AG20443 (cell line): ENCODE data around the gene ROBO1.
"Not testable (repeated sequence)": the region's sequence is repeated elsewhere in the genome, so short reads cannot be mapped to it uniquely, and the experiment has no call there.

ENCODE experiments used
- DNase-seq: peaks from one replicate; pipeline ENCODE4 v3.0.0; 2012; ENCODE audit warnings: low spot score, mixed read lengths

The ROBO1 gene

DNA sequence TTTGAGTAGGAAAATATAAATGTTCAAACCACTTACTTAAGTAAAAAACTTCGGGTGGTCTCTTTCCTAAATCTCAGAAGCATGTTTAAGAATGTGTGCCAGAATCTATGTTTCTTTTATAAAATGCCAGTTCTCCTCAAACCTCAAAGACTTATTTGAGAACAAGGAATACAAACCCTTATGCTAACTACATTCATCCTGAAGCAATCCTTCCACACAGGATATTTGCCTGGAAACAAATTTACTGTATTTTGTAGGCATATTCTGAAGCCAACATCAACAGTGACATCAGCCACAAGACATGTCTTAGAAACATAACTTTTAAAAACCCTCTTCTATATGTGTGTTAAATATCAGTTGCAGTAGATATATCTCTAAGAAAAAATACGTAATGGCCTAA, 1077.0 kb downstream of the ROBO1 start:
- DNase-seq = peak; percentile 10

DNA sequence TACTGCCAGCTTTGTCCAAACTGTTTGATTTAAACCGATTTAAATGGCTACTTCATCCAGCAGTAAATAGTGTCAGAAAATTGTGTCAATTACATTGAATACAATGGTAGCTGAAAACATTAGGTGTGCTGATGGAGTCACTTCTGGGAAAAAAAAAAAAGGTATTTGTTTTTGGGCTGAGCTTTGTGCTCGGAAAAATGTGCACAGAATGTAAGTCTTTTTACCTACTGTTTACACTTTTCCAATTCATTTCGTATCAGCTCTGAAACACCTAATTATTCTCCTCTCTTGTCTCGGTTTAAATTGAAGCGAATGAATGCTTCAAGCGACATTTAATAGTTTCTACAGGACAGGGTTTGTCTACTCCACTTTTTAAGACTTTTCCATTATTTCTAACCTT, 1078.4 kb downstream of the ROBO1 start:
- DNase-seq = no peak

DNA sequence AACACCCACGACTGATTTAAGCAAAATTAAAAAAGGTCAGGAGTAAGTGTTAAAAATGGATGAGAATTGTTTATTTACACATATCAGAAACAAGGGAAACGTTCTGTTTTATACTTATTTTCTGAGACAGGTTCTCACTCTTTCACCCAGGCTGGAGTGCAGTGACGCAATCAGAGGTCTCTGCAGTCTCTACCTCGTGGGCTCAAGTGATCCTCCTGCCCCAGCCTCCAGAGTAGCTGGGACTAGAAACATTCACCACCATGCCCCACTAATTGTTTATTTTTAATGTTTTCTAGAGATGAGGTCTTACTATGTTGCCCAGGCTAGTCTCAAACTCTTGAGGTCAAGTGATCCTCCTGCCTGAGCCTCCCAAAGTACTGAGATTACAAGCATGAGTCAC, 1080.3 kb downstream of the ROBO1 start:
- DNase-seq = no peak

DNA sequence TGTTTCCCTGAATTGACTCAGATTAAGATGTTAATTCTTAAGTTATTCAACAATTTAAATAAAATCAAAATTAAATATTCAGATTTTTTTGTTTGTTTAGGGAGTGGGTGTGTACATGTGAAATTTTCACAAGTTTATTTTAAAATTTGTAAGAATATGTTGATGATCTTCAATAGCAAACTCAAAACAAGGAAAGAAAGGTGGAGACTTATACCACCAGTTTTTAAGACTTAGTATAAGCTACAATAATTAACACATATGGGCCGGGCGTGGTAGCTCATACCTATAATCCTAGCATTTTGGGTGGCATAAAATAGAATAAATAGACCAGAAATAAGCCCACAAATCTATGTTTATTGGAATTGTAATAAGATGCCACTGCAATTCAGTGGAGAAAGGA, 1084.5 kb downstream of the ROBO1 start:
- DNase-seq = no peak

DNA sequence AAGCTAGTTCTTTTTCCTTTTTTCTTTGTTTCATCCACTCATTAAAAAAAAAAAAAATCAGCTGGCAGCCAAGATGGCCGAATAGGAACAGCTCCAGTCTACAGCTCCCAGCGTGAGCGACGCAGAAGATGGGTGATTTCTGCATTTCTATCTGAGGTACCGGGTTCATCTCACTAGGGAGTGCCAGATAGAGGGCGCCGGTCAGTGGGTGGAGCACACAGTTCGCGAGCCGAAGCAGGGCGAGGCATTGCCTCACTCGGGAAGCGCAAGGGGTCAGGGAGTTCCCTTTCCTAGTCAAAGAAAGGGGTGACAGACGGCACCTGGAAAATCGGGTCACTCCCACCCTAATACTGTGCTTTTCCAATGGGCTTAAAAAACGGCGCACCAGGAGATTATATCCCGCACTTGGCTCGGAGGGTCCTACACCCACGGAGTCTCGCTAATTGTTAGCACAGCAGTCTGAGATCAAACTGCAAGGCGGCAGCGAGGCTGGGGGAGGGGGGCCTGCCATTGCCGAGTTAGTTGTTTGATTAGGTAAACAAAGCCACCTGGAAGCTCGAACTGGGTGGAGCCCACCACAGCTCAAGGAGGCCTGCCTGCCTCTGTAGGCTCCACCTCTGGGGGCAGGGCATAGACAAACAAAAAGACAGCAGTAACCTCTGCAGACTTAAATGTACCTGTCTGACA, 1092.5 kb downstream of the ROBO1 start:
- DNase-seq = not testable (repeated sequence)

DNA sequence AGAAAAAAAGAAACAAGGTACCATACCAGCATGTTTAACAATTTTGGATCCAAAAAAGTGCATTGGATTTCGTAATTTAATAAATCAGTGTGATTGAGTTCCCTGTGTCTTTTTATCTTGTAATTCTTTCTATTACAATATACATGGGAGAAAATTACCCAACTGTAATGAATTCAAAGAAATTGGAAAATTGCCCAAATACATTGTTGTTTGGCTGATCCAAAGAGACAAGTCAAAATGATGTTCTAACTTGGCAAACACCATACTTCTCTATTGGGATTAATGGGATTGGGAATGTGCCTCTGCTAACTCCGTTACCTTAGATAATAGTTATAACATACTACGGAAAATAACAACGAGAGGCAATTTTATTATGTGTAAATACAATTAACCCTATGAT, 1097.1 kb downstream of the ROBO1 start:
- DNase-seq = no peak

DNA sequence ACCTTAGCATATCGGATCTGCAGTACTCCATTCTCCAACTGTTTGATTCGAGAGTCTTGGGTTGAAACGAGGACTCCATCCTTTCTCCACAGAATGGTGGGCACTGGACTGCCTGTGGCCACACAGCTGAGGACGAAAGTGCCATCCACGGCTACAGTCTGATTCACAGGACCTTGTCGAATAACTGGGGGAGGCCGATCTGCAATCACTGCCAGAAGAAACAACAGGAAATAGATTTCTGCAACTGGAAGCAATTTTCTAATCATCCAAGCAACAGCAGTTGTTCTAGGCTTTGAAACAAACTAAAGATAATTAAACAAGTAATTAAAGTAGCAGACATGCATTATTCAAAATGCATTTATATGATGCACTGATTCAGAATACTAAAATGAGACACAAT, 1097.7 kb downstream of the ROBO1 start:
- no peak for DNase-seq

DNA sequence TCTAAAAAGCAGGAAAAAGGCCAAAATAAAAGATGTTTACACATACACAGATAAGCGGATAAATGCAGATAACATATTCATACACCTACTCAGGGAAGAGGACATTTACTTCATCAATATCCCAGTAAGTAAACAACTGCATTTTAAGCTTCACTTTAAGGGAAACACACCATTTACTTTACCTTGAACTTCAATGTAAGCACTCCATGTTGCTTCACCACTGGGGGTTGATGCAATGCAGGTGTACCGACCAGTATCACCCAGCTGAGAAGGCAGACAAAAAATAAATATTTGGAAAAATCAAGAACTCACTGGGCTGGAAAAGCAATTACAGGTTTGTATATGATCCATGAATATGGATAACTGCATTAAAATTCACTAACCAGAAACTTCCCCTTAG, 1099.5 kb downstream of the ROBO1 start:
- no peak for DNase-seq

DNA sequence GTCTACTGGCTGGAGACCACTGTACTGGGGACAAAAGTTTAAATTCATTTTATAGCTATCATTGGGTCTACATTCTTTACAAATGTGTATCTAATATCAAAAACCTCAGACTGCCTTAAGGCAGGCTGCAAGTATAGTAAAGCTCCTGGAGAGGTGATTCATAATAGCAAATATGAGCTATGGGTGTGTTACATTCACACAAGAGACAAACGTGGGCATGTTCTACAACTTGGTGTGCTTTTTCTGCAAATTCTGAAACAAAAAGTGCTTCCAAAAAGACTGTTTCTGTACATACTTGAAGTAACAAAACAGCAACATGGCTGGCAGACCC, 1101.4 kb downstream of the ROBO1 start:
- DNase-seq = peak; percentile 32

DNA sequence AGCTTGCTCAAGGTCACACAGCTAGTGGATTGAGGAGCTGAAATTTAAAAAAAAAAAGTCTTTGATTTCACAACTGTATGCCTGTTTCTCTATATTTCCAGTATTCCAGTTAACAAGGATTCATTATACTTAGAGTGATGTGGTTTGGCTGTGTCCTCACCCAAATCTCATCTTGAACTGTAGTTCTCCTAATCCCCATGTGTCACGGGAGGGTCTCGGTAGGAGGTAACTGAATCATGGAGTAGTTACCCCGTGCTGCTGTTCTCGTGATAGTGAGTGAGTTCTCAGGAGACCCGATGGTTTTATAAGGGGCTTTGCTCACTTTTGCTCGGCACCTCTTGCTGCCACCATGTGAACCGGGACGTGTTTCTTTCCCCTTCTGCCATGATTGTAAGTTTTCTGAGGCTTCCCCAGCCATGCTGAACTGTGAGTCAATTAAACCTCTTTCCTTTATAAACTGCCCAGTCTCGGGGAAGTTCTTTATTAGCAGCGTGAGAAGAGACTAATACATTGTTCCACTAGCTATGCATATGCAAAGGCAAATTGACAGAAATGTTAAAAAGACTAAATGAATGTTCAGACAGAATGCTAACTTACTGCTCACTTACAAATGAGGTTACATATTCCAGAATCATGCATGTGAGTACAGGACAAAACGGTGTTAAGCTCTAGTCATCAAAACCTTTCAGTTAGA, 1101.9 kb downstream of the ROBO1 start:
- DNase-seq = no peak

DNA sequence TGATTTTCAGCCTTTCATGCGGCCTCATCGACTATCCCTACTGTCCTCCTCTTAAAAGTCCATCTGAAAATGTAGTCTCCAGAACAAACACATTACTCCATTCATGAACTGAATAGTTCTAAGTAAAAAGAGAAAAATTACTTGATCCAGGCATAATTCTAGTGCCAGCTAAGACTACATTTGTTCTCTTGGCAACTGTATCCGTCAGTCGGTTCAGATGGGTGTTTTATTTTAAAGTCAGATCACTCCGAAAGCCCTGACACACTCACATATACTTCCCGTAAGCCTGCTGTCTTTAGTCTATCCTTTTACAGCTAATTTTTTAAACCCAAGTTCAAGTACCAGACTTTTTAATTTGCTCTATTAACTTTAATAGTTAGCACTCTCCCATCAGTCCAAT, 1102.7 kb downstream of the ROBO1 start:
- no peak for DNase-seq

DNA sequence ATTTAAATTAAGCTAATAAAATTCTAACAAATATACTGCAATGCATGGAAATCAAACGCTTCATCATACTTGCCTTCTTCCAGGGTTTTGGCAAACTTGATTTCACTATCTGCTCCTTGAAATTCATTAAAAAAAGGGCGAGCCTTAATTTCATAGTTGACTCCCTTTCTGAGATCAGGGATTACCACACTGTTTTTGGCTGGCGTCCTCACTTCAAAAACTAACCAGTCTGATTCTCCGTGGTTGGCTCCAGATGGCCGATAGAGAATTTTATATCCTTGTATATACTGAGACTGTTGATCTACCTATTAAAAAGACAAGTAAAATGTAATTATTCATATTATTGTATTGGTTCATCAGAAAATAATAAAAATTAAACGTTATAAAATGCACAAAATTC, 1106.8 kb downstream of the ROBO1 start:
- DNase-seq = peak; percentile 40

DNA sequence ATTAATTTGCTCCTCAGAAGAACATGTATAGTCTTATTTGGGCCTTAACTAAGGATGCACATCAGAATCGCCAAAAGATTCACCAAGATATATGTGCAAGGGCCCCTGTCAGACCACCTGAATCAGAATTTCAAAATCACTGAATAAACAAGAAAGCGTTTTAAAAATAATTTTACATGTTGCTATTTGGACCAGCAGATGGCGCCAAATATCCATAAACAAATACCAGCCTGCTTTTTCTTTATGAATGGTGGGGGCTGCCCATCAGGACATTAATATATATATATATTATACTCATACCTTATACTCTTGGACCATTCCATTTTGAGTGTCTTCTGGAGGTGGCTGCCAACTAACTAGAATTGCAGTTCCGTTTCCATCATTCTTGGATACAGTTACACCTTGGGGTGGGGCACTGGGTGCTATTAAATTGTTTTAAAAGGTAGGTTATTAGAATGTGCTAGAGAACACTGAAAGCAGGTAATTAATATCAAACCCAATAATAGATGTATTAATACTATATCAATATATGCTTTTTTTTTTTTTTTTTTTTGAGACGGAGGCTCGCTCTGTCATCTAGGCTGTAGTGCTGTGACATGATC, 1108.3 kb downstream of the ROBO1 start:
- peak; percentile 11 for DNase-seq

DNA sequence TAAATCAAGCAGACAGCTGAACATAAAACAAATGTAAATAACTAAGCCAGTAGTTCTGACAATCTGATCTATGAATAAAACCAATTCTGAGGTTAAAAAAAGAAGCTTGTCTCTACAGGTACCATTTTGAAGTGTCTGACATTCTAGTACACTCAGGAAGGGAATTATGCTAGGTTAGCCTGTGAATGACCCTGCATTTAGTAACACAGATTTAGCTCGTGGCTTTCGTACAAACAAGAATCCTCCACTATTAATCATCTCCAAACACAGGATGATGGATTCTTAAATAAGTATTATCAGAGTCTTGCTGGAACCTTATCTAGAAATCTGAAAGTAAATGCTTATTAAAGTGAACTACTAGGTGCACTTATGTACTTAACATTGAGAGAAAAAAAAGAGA, 1120.1 kb downstream of the ROBO1 start:
- DNase-seq = no peak

DNA sequence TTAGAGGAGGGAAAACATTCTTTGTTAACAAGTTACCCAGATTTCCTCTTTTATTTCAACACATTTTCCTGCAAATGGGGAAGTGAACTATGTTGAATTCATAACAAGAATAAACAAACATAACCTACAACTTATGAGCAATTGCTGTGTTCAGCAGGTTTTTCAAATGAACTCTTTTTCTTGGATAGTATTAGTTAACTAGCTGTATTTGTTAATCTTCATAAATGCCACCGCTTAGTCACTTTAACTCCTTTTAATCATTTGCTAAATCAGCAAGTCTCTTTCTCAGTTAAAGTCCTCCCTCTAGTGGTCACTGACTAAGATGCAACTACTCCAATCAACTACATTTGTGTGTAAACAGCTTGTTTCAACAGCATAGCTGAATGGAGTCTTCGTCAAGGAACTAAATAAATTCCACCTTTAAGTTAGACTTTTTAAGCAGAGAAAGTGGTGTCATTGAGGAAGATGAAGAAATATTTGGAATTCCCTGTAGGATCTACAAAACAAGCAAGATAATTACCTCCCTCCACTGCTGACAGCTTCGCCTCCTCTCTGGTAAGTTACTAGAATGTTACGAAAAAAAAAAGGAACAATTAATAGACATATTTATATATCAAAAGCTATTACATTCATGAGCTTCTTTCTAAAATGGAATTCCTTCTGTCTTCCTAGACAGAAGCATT, 1122.0 kb downstream of the ROBO1 start:
- peak; percentile 59 for DNase-seq

DNA sequence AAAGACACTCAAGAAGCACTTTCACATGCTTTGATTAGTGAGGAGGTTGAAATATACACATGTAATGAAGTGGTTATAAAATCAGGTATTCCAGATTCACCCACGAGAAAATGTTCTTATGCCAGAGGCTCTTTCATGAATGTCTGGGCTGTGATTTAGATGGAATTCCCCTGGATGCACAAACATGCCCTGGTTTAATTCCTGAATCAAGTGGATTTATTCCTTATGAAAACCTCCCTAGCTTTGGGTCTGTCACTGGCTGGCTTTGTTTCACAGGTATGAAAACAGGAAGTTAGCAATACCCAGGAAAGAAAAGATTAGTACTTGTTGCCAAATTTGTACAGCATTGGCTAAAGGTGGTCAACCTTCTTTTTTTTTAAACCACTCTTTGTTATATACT, 1123.0 kb downstream of the ROBO1 start:
- no peak for DNase-seq

DNA sequence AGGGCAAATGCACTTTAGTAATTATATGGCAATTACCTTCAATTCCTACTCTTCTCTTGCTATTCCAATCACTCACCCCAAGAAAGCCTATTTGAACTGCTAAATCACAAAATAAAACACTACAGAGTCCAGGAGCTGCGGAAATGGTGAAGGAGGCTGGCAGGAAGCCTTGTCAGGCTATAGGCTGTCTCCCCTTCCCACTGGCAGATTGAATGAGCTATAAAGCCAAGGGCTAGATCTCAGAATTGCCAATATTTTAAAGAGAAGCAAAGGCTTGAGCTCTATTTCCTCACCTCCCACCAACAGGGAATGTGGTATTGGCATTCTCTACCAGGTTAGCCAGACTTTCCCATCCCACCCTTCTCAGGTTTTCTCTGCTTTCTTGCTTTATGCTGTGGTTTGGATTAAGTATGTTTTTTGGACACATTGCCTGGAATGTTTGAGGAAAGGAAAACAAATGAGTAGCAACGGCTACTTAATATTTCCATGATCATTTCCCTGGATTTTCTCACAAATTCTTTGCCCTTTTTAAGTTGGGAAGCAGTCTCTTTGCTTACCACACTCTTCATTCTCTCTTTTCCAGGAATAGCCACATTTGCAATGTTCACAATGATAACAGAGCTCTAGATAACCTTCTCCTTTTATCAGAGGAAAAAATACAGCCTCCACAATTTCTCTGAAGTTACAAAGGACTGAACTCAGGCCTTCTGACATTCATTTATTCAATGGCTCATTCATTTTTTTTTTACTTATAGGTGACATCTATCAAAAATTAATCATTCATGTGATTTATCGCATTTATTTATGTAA, 1125.4 kb downstream of the ROBO1 start:
- no peak for DNase-seq

DNA sequence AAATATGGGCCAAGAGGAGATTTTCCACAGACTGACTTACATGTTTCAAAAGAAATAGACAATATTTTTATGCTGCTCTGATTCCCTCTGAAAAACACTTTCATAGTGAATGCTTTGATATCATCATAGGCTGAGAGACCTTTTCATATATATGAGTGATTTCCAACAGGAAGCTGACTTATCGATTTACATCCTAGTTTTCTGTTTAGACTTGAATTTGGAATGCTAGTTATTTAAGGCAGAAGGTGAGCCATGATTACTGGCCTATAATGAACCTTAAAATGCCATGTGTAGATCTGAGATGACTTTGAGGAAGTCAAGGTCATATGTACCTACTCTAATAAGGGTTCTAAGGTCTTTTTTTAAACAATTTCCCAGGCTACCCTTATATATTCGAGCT, 1126.1 kb downstream of the ROBO1 start:
- no peak for DNase-seq

DNA sequence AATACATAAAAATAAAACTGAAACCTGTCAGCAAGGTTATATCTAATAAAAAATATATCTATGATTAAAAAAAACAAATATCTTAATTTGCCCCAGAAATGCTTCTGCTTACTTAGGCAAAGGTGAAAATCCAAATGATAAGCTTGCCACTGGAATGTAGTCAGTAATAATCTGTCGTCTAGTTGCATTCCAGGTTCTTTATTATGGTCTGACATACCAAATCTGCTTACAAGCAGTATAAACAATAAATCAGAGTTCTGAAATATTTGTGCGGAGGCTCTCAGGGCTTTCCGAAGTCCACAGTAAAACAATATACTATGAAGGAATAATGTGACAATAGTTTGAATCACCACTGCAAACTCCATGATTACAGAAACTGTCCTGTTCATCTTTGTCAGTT, 1133.5 kb downstream of the ROBO1 start:
- no peak for DNase-seq

DNA sequence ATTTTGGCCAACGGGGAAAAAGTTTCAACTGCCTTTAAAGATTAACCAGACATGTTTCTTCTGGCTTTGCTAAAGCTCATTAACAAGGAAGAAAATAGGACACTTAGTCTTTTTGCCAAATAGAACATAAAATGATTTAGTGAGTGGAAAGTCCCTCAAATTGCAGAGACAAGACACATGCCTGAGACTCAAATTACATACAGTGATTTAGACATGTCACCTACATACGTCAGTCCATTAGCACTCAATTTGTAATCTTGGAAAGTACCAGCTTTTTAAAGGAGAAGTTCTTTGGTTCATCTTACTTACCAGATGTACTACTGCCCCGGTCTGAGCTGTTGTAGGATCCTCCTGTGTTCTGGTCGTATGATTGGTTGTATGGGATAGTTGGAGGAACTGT, 1134.2 kb downstream of the ROBO1 start:
- DNase-seq = no peak

DNA sequence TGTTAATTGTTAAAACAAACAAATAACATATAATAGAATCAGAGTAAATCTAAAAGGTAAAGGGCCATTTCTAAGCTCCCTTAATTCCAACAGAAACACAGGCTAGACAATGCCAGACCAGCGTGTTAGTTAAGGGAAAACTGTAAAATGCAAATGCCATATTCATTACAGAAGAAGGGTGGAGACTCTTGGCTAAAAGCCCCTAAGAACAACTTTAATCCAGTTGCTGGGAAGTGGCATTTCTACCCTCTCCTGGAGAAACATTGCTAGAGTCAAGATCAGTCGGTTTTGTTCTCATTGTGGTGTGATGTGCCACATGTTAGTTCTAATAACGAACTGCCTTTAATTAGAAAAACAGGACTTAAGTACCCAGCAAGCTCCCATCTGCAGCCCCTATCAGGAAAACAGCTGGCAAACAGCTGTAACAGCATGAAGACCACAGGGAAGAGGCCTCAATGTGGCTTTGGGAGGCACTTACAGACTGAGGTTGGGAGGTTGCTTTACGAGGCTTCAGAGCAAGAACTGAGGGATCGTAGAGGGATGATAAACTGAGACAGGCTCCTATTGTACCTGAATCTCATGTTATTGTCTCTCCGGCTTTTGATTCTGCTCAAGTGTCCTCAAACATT, 1134.8 kb downstream of the ROBO1 start:
- peak; percentile 8 for DNase-seq

DNA sequence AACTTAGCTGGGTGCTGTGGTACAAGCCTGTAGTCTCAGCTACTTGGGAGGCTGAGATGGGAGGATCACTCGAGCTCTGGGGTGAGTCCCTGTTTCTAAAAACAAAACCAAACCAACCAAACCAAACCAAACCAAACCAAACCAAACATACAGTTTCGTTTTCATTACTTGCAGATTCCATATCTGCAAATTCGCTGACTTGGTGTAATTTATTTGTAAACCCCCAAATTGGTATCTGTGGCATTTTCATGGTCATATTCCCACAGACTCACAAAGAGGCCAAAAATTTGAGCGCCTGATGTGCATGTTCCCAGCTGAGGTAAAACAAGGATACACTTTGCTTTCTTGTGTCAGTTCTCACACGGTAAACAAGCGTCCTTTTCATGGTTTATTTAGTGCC, 1138.3 kb downstream of the ROBO1 start:
- no peak for DNase-seq
